IPS-NIHi11 (cell line): ENCODE measurements around the gene GASK1A.

Experiments used
- DNase-seq: peaks from one replicate; pipeline ENCODE4 v3.0.0; 2012; ENCODE audit warnings: mixed read lengths, low spot score

Gene GASK1A

GRCh38 chr3:43013743-43014155 lies 34.6 kb downstream of the GASK1A start:
- no peak for DNase-seq

GRCh38 chr3:43014241-43014640 lies 35.1 kb downstream of the GASK1A start:
- DNase-seq, result no peak

GRCh38 chr3:43014956-43015355 lies 35.8 kb downstream of the GASK1A start:
- no peak for DNase-seq

- DNase-seq, result no peak
Observed at GRCh38 chr3:43015572-43015971, 36.5 kb downstream of the GASK1A start.

GRCh38 chr3:43015991-43016865 lies 37.1 kb downstream of the GASK1A start:
- no peak for DNase-seq

GRCh38 chr3:43017004-43017403 lies 37.9 kb downstream of the GASK1A start:
- no peak for DNase-seq

- DNase-seq, result no peak
Observed at GRCh38 chr3:43017593-43018195, 38.6 kb downstream of the GASK1A start.

GRCh38 chr3:43018246-43018645 lies 39.1 kb downstream of the GASK1A start:
- no peak for DNase-seq

- DNase-seq, result no peak
Observed at GRCh38 chr3:43019006-43019809, 40.1 kb downstream of the GASK1A start.

GRCh38 chr3:43019826-43020225 lies 40.7 kb downstream of the GASK1A start:
- DNase-seq, result no peak

- no peak for DNase-seq
Observed at GRCh38 chr3:43021186-43021585, 42.1 kb downstream of the GASK1A start.

- DNase-seq, result no peak
Observed at GRCh38 chr3:43022121-43022520, 43.0 kb downstream of the GASK1A start.

- DNase-seq, result no peak
Observed at GRCh38 chr3:43023066-43023465, 44.0 kb downstream of the GASK1A start.

GRCh38 chr3:43023746-43024145 lies 44.6 kb downstream of the GASK1A start:
- DNase-seq, result no peak

GRCh38 chr3:43024181-43024885 lies 45.2 kb downstream of the GASK1A start:
- DNase-seq, result no peak

- DNase-seq, result peak; percentile 33
Observed at GRCh38 chr3:43025423-43025822, 46.3 kb downstream of the GASK1A start.

GRCh38 chr3:43028001-43028400 lies 48.9 kb downstream of the GASK1A start:
- DNase-seq, result no peak

GRCh38 chr3:43028678-43029490 lies 49.8 kb downstream of the GASK1A start:
- DNase-seq, result no peak

- no peak for DNase-seq
Observed at GRCh38 chr3:43030162-43030935, 51.2 kb downstream of the GASK1A start.

GRCh38 chr3:43031485-43031884 lies 52.4 kb downstream of the GASK1A start:
- no peak for DNase-seq
